Non-pigmented ciliary epithelial cell (primary cell): ENCODE measurements around the gene NOMO2.
"Not testable (repeated sequence)": the region's sequence is repeated elsewhere in the genome, so short reads cannot be mapped to it uniquely, and the experiment has no call there.

Experiments used
- DNase-seq: peaks from one replicate; pipeline ENCODE4 v3.0.0-alpha.2; 2010; ENCODE audit warnings: low read depth

NOMO2 gene

DNA sequence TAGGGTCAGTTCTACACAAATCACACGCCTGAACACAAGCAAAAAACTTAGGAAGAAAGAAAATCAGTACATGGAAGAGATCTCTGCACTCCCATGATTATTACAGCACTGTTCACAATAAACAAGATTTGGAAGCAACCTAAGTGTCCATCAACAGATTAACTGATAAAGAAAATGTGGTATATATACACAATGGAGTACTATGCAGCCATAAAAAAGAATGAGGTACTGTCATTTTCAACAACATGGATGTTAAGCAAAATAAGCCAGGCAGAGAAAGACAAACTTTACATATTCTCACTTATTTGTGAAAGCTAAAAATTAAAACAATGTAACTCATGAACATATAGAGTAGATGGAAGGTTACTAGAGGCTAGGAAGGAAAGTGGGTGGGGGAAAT lies 16.0 kb upstream of the NOMO2 start:
- DNase-seq = not testable (repeated sequence)

- not testable (repeated sequence) for DNase-seq
These were observed 14.0 kb upstream of the NOMO2 start for GRCh38 chr16:18575945-18576344.

DNA sequence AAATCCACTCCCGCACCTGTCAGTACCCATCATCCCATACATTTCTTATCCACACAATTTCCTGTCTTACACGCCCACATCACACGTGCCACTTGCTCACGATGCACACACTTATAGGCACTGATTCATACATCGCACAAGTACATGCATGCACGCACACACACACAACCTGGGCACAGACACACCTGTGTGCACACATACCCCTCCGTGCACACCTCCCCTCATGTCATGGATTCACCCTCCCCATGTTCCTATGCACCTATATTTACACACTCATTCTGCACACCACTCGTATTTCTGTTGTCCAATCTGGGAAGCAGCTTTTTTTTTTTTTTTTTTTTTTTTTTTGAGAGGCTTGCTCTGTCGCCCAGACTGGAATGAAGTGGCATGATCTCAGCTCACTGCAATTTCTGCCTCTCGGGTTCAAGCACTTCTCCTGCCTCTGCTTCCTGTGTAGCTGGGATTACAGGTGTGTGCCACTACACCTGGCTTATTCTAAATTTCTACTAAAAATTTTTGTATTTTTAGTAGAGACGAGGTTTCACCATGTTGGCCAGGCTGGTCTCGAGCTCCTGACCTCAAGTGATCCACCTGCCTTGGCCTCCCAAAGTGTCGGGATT lies 13.5 kb upstream of the NOMO2 start:
- DNase-seq = not testable (repeated sequence)

DNA sequence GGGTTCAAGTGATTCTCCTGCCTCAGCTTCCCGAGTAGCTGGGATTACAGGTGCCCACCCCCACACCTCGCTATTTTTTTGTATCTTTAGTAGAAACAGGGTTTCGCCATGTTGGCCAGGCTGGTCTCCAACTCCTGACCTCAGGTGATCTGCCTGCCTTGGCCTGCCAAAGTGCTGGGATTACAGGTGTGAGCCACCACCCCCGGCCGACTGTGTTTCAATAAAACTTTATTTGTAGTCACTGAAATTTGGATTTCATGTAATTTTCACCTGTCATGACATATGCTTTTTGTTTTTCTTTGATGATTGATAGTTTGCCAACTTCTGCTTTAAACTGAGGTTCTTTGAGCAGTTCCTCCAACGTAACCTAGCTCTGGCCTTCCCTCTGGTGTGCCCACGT lies 12.0 kb upstream of the NOMO2 start:
- not testable (repeated sequence) for DNase-seq

- DNase-seq = not testable (repeated sequence)
These were observed 11.1 kb upstream of the NOMO2 start for GRCh38 chr16:18572973-18573372.

- DNase-seq = not testable (repeated sequence)
These were observed 9.5 kb upstream of the NOMO2 start for GRCh38 chr16:18571307-18571850.

GRCh38 chr16:18570529-18571306 lies 8.8 kb upstream of the NOMO2 start:
- DNase-seq = not testable (repeated sequence)

- DNase-seq = not testable (repeated sequence)
These were observed 1.3 kb downstream of the NOMO2 start for GRCh38 chr16:18560416-18561220.

- DNase-seq = not testable (repeated sequence)
These were observed 8.2 kb downstream of the NOMO2 start for GRCh38 chr16:18553671-18554070.

DNA sequence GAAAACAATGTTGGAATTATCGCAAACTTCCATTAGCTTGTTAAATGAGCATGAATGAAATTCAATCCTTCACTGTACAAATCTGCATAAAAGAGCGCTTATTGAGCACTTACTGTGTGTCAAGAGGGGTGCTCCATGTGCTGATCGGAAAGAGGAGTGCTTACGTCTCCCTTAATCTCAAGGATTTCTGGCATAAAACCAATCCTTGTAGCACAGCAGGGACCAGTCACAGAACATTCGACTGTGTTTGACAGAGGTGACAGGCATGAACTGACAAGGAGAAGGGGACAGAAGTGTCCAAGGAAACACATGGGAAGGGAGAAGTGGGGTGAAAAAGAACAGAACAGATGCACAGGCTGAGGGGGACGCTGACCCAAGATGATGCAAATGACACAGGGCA lies 14.5 kb downstream of the NOMO2 start:
- not testable (repeated sequence) for DNase-seq

GRCh38 chr16:18546853-18547252 lies 15.0 kb downstream of the NOMO2 start:
- DNase-seq = not testable (repeated sequence)

DNA sequence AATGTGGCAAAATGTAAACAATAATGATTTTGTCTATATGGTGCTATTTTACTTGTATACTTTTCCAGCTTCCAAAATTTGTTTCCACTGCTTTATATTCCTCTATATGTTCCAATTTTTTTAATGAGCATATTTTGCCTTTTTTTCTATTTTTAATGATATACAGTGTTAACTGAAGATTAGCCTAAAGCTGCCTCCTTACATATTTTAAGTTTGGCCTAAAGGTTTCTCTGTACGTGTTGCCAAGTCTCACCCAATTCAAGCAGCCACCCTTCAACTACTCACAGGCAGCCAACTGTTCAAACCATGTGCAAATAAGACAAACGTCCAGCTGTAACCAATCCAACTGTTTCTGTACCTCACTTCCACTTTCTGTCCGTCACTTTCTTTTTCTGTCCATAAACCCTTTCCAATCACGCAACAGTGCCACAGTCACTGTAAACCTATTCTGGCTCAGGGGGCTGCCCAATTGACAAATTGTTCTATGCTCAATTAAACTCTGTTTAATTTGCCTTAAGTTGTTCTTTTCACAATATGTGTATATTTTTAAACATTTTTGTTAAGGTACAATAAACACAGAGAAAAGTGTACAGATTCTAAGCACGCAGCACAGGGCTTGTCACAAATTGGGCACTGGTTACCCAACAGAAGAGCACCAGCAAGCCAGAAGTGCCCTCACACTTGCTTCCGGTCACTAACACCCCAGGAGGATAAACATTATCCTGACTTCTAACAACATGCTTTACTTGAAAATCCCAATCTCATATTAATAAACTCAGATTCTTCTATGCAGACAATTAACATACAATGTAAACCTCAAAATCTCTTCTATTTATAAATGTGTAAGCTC lies 17.4 kb downstream of the NOMO2 start:
- DNase-seq = not testable (repeated sequence)

DNA sequence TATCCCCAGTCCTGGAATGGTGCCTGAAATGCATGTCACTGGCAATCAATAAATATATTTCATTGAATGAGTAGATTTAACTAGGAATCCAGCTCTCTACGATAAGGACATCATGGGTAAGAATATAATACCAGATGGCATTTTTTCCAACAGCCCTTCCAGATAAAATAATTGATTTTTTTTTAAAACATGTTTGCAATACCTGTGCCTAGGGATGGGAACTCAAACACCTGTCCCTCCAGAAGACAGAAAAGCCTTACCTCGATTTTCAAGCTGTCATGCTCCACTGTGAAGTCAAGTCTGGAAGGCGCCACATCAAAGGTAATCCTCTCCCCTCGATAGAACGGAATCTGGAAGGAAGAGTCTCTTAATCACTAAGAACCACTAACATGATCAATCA lies 20.0 kb downstream of the NOMO2 start:
- not testable (repeated sequence) for DNase-seq

- DNase-seq = not testable (repeated sequence)
These were observed 24.9 kb downstream of the NOMO2 start for GRCh38 chr16:18537004-18537403.

- not testable (repeated sequence) for DNase-seq
These were observed 26.3 kb downstream of the NOMO2 start for GRCh38 chr16:18535519-18536168.

- DNase-seq = not testable (repeated sequence)
These were observed 27.6 kb downstream of the NOMO2 start for GRCh38 chr16:18534308-18534707.

- DNase-seq = not testable (repeated sequence)
These were observed 30.6 kb downstream of the NOMO2 start for GRCh38 chr16:18531323-18531722.

DNA sequence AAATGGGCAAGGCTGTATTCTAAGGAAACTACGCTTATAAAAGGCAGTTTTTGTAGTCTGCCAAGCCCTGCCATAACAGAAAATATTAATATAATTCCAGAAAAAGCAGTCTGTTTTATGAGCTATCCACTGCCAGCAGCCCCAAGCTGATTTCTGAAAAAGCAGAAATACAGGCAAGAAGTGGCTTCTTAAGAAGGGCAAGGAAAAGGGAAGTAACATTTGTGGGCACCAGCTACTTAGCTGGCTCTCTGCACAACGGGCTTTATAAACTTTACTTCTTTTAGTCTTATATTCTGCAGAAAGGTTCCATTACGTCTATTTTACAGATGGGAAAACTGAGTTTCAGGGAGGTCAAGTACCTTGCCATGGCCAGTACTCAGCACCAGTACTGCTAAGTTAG lies 31.6 kb downstream of the NOMO2 start:
- DNase-seq = not testable (repeated sequence)

DNA sequence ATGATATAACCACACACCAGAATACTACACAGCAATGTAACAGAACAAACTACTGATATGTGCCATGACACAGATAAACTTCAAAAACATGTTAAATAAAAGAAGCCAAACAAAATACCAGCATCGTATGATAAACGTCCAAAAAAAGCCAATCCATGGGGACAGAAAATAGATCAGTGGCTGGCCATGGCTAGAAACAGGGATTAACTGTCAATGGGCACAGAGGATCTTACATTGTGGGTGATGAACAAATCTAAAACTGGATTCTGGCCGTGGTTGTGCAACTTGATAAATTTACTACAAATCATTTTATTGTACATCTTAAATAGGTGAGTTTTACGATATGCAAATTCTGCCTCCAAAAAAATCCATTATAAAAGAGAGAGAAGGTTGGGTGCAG lies 35.4 kb downstream of the NOMO2 start:
- DNase-seq = not testable (repeated sequence)

GRCh38 chr16:18525882-18526482 lies 35.9 kb downstream of the NOMO2 start:
- not testable (repeated sequence) for DNase-seq
